GM12892 (cell line): ENCODE data around the gene EFCAB12.

Experiments used
- POLR2A ChIP-seq: IDR thresholded peaks from 2 replicates; pipeline ENCODE4 v1.6.1; 2011; ENCODE audit warnings: low read depth, low read length, control low read depth
- POLR2AphosphoS5 ChIP-seq: IDR thresholded peaks from 2 replicates; pipeline ENCODE4 v1.6.1; 2011; ENCODE audit warnings: low read depth, low read length, control low read depth
- TAF1 ChIP-seq: IDR thresholded peaks from 2 replicates; pipeline ENCODE4 v1.6.1; 2011; ENCODE audit warnings: low read depth, mild to moderate bottlenecking, control low read depth, low read length, borderline replicate concordance

- TF ChIP-seq POLR2AphosphoS5 (no peak), POLR2A (no peak), TAF1 (no peak)
Measured at GRCh38 chr3:129473769-129474152, 45.3 kb upstream of the EFCAB12 start.
